H1 (cell line): ENCODE measurements around the gene PEAK1. TPM values are rescaled to one million over a fixed set of nuclear protein-coding genes. Genes with fewer than 3 reads are reported as not detected.

Experiments
- CTCF ChIA-PET: fragments of 300-600 bp; sonication (Branson Sonifier 250); formaldehyde crosslinking; loops from one replicate; lab custom pipeline; 2021; ENCODE audit not compliant: partially characterized antibody; lab: Charles Lee
- POLR2A ChIA-PET: fragments of 300-600 bp; sonication (Branson Sonifier 250); formaldehyde crosslinking; loops from one replicate; lab custom pipeline; 2021; ENCODE audit warnings: inconsistent platforms; ENCODE audit not compliant: partially characterized antibody; lab: Charles Lee
- DNase-seq, 2 experiments: peaks; one replicate each; pipeline versions ENCODE4 v3.0.0 to v3.0.0-alpha.2; 2010 to 2022; ENCODE audit warnings: low spot score in 2 of 2, low read depth in 1 of 2, mixed read lengths in 1 of 2
- FAIRE-seq: peaks from 2 replicates; lab custom pipeline; 2011; peaks lifted over from hg19 to GRCh38; lab: Jason Lieb, UNC
- H2AFZ ChIP-seq: 2 replicates; pipeline ENCODE4 v1.8.1; 2012; ENCODE audit warnings: low read length, inconsistent platforms
- H2AK5ac ChIP-seq: 2 replicates; pipeline ENCODE4 v1.6.1; 2013; ENCODE audit warnings: low read depth, low read length
- H2BK120ac ChIP-seq: replicated peaks from 2 replicates; pipeline ENCODE3; 2013; ENCODE audit warnings: low read depth, low read length, inconsistent platforms
- H2BK12ac ChIP-seq: 2 replicates; pipeline ENCODE4 v1.6.1; 2013; ENCODE audit warnings: low read depth, low read length
- H2BK15ac ChIP-seq: 2 replicates; pipeline ENCODE4 v1.6.1; 2013; ENCODE audit warnings: low read length
- H2BK20ac ChIP-seq: 2 replicates; pipeline ENCODE4 v1.6.1; 2013; ENCODE audit warnings: low read length
- H2BK5ac ChIP-seq: 2 replicates; pipeline ENCODE4 v1.6.1; 2013; ENCODE audit warnings: low read depth, low read length
- H3K14ac ChIP-seq: 2 replicates; pipeline ENCODE4 v1.6.1; 2013; ENCODE audit warnings: inconsistent platforms; ENCODE audit not compliant: insufficient read length
- H3K18ac ChIP-seq: 2 replicates; pipeline ENCODE4 v1.6.1; 2013; ENCODE audit warnings: low read length; ENCODE audit errors: extremely low read depth
- H3K23ac ChIP-seq: 2 replicates; pipeline ENCODE4 v1.6.1; 2013; ENCODE audit warnings: inconsistent platforms; ENCODE audit not compliant: insufficient read length
- H3K23me2 ChIP-seq: 2 replicates; pipeline ENCODE4 v1.6.1; 2013; ENCODE audit warnings: low read depth, low read length
- H3K27ac ChIP-seq: 2 replicates; pipeline ENCODE4 v1.6.1; 2011; ENCODE audit warnings: low read depth, low read length, inconsistent platforms
- H3K27me3 ChIP-seq, 4 experiments: replicated peaks in 1 of 4; 1 replicate in 1 of 4; 2 replicates in 3 of 4; pipeline versions ENCODE4 v1.6.1 to v1.8.1; 2011 to 2013; ENCODE audit warnings: low read length in 3 of 4, mild to moderate bottlenecking in 3 of 4, inconsistent platforms in 2 of 4, mixed read lengths in 2 of 4, moderate library complexity in 1 of 4; ENCODE audit not compliant: control insufficient read depth in 3 of 4, insufficient read depth in 3 of 4; ENCODE audit errors: extremely low read depth in 1 of 4
- H3K36me3 ChIP-seq, 4 experiments: 2 replicates each; pipeline versions ENCODE4 v1.6.1 to v1.8.1; 2011 to 2013; ENCODE audit warnings: mild to moderate bottlenecking in 4 of 4, low read length in 3 of 4, moderate library complexity in 2 of 4, control low read depth in 1 of 4, inconsistent platforms in 1 of 4; ENCODE audit not compliant: insufficient read depth in 4 of 4, control insufficient read depth in 2 of 4
- H3K4ac ChIP-seq: replicated peaks from 2 replicates; pipeline ENCODE3; 2013; ENCODE audit warnings: low read length, low read depth, mixed read lengths, inconsistent platforms; ENCODE audit not compliant: insufficient read length
- H3K4me1 ChIP-seq, 4 experiments: replicated peaks in 1 of 4; 1 replicate in 1 of 4; 2 replicates in 3 of 4; pipeline versions ENCODE4 v1.6.1 to v1.8.1; 2011 to 2013; ENCODE audit warnings: low read length in 3 of 4, inconsistent platforms in 2 of 4, mixed read lengths in 1 of 4; ENCODE audit not compliant: insufficient read depth in 4 of 4, control insufficient read depth in 3 of 4
- H3K4me2 ChIP-seq, 2 experiments: 2 replicates each; pipeline versions ENCODE4 v1.6.1 to v1.8.1; 2011 to 2013; ENCODE audit warnings: low read depth in 2 of 2, low read length in 2 of 2, control low read depth in 1 of 2, inconsistent platforms in 1 of 2, mild to moderate bottlenecking in 1 of 2; ENCODE audit not compliant: insufficient read depth in 1 of 2
- H3K4me3 ChIP-seq, 4 experiments: fragments of 200-600, 300-600 bp in 1 of 4; sonication (generic), shearing (Covaris generic), sonication (Bioruptor Twin) in 1 of 4; 2 replicates each; pipeline versions ENCODE4 v1.5.1 to v1.8.1; 2011 to 2016; ENCODE audit warnings: low read length in 4 of 4, low read depth in 3 of 4, control low read depth in 2 of 4, inconsistent platforms in 2 of 4, mild to moderate bottlenecking in 2 of 4, mixed read lengths in 1 of 4, moderate library complexity in 1 of 4; ENCODE audit not compliant: insufficient read depth in 2 of 4; ENCODE audit errors: extremely low read depth in 1 of 4
- H3K56ac ChIP-seq: replicated peaks from 2 replicates; pipeline ENCODE3; 2013; ENCODE audit warnings: low read depth, mild to moderate bottlenecking, mixed read lengths, low read length, inconsistent platforms; ENCODE audit not compliant: insufficient read length
- H3K79me1 ChIP-seq: 2 replicates; pipeline ENCODE4 v1.6.1; 2013; ENCODE audit warnings: low read depth, low read length, control low read depth
- H3K79me2 ChIP-seq, 2 experiments: 2 replicates each; pipeline versions ENCODE4 v1.6.1 to v1.8.1; 2012 to 2013; ENCODE audit warnings: low read length in 2 of 2, mild to moderate bottlenecking in 2 of 2, inconsistent platforms in 1 of 2; ENCODE audit not compliant: insufficient read depth in 2 of 2, control insufficient read depth in 1 of 2
- H3K9ac ChIP-seq, 4 experiments: replicated peaks in 1 of 4; 1 replicate in 1 of 4; 2 replicates in 3 of 4; pipeline versions ENCODE4 v1.6.1 to v1.8.1; 2011 to 2013; ENCODE audit warnings: low read depth in 3 of 4, low read length in 3 of 4, control low read depth in 2 of 4, mild to moderate bottlenecking in 2 of 4, moderate library complexity in 2 of 4, inconsistent platforms in 1 of 4; ENCODE audit errors: extremely low read depth in 1 of 4
- H3K9me3 ChIP-seq, 2 experiments: 2 replicates each; pipeline versions ENCODE4 v1.6.1 to v1.8.1; 2012 to 2013; ENCODE audit warnings: mild to moderate bottlenecking in 2 of 2, moderate library complexity in 2 of 2, control low read depth in 1 of 2, inconsistent platforms in 1 of 2, low read depth in 1 of 2, low read length in 1 of 2, mixed read lengths in 1 of 2; ENCODE audit not compliant: insufficient read depth in 2 of 2
- H4K20me1 ChIP-seq, 2 experiments: replicated peaks in 1 of 2; 2 replicates each; pipeline versions ENCODE3 to v1.8.1; 2011 to 2013; ENCODE audit warnings: inconsistent platforms in 2 of 2, low read length in 2 of 2, mild to moderate bottlenecking in 1 of 2; ENCODE audit not compliant: insufficient read depth in 2 of 2, control insufficient read depth in 1 of 2
- H4K5ac ChIP-seq: 2 replicates; pipeline ENCODE4 v1.6.1; 2013; ENCODE audit warnings: low read length, low read depth, mixed read lengths, inconsistent platforms; ENCODE audit not compliant: insufficient read length
- H4K8ac ChIP-seq: 2 replicates; pipeline ENCODE4 v1.8.0; 2013; ENCODE audit warnings: mild to moderate bottlenecking, moderate library complexity, low read length, inconsistent platforms; ENCODE audit not compliant: insufficient read depth; ENCODE audit errors: extremely low read depth
- H4K91ac ChIP-seq: replicated peaks from 2 replicates; pipeline ENCODE3; 2013; ENCODE audit warnings: low read length, mixed read lengths, inconsistent platforms; ENCODE audit not compliant: insufficient read length
- ATF3 ChIP-seq: IDR thresholded peaks from 2 replicates; pipeline ENCODE4 v1.6.1; 2011; ENCODE audit warnings: low read depth, mild to moderate bottlenecking, low read length; ENCODE audit not compliant: insufficient read depth
- BRCA1 ChIP-seq: IDR thresholded peaks from 2 replicates; pipeline ENCODE4 v1.6.1; 2012; ENCODE audit warnings: low read depth, low read length, improper control_type of control experiment
- E2F6 ChIP-seq: IDR thresholded peaks from 2 replicates; pipeline ENCODE4 v1.6.1; 2012; ENCODE audit warnings: inconsistent platforms
- EZH2 ChIP-seq: fragments of 200-600 bp; sonication (generic); IDR thresholded peaks from 2 replicates; pipeline ENCODE4 v1.7.1; 2012; ENCODE audit warnings: low read depth, mild to moderate bottlenecking, moderate library complexity, low read length, inconsistent platforms; ENCODE audit not compliant: severe bottlenecking
- HDAC2 ChIP-seq, 2 experiments: fragments of 300-600 bp in 1 of 2; sonication (generic) in 1 of 2; IDR thresholded peaks; 2 replicates each; pipeline ENCODE4 v1.6.1; 2011 to 2012; ENCODE audit warnings: low read depth in 2 of 2, low read length in 2 of 2, mild to moderate bottlenecking in 2 of 2, moderate library complexity in 2 of 2, borderline replicate concordance in 1 of 2, inconsistent platforms in 1 of 2
- KDM1A ChIP-seq: fragments of 200-600, 300-600 bp; sonication (generic); IDR thresholded peaks from 2 replicates; pipeline ENCODE4 v1.7.1; 2016; ENCODE audit warnings: mild to moderate bottlenecking, low read length, borderline replicate concordance
- RNF2 ChIP-seq: fragments of 200-900, 300-1000 bp; sonication (generic); IDR thresholded peaks from 2 replicates; pipeline ENCODE4 v1.7.1; 2016; ENCODE audit warnings: borderline replicate concordance, low read depth, mild to moderate bottlenecking, antibody characterized with exemption, low read length; ENCODE audit not compliant: poor library complexity, severe bottlenecking; ENCODE audit errors: missing control alignments
- WGBS, 2 experiments: shearing (Covaris generic) in 1 of 2; methylation state at CpG; one replicate each; pipeline versions ENCODE4 v1.1.6 to v1.1.7; 2013 to 2015; ENCODE audit warnings: low lambda C conversion rate in 2 of 2, mixed read lengths in 2 of 2, inconsistent platforms in 1 of 2, low coverage in 1 of 2, missing lambda C conversion rate in 1 of 2; ENCODE audit not compliant: insufficient replicate concordance in 2 of 2, insufficient coverage in 1 of 2, insufficient read length in 1 of 2; ENCODE audit errors: extremely low coverage in 1 of 2, missing lambda C conversion rate in 1 of 2; 5-methylcytosine and 5-hydroxymethylcytosine counted together
- polyA plus RNA-seq, 7 experiments: library from polyadenylated mRNA; depleted of rRNA in 3 of 7; stranded (reverse) in 5 of 7; unstranded in 2 of 7; fragments of >200 nt in 5 of 7; fragments of 200-250 nt in 2 of 7; gene quantifications; 1 replicate in 5 of 7; 2 replicates in 1 of 7; 4 replicates in 1 of 7; pipeline versions ENCODE4 v1.2.1 to v1.2.3, GENCODE V29; 2011 to 2013; ENCODE audit warnings: missing spikeins in 2 of 7, mixed read lengths in 2 of 7
- total RNA-seq: library from RNA; stranded (reverse); fragmentation: NEBNext Ultra II Directional; extraction: Animal tissue kit (Norgen Biotek cat#: 25700); gene quantifications from 2 replicates; pipeline ENCODE4 v1.2.1, GENCODE V29; 2021

PEAK1 gene
- total and polyA plus RNA-seq, 2 of the 8 experiments (the other 6 are each of a cell fraction or from before 2014, with no cell fraction given): 8.8 to 44.8 TPM

DNA sequence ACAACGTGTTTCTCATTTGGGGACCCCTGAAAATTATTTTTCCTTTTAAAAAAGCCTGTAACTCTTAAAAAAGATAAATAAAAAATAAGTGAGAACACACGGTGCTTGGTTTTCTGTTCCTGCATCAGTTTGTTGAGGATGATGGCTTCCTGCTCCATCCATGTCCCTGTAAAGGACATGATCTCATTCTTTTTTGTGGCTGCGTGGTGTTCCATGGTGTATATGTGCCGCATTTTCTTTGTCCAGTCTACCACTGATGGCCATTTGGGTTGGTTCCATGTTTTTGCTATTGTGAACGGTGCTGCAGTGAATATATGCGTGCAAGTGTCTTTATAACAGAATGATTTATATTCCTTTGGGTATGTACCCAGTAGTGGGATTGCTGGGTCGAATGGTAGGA lies 351.3 kb downstream of the PEAK1 start:
- Histone ChIP-seq H3K18ac (no peak overlapping the region), H3K4me1 (peaks cover 1 to 10% (median 6%) of the 10 kb centered on the region in 4 experiments; a peak in 5 of 7 replicates), H3K23ac (no peak overlapping the region), H3K79me2 (peaks cover 0 to 62% of the 10 kb centered on the region in 2 experiments; a peak in 2 of 4 replicates), H3K9ac (no peak overlapping the region; a peak in 1 of 7 replicates), H2BK15ac (no peak overlapping the region), H3K56ac (no peak overlapping the region), H2AK5ac (no peak overlapping the region), H3K9me3 (no peaks in the 10 kb centered on the region), H3K4ac (no peak overlapping the region), H2AFZ (no peak overlapping the region), H2BK5ac (no peak overlapping the region), H3K14ac (no peak overlapping the region), H3K27ac (no peak overlapping the region), H3K4me3 (no peak overlapping the region), H4K8ac (no peak overlapping the region), H2BK12ac (no peak overlapping the region), H3K36me3 (no peaks in the 10 kb centered on the region), H3K27me3 (peaks cover 0 to 2% (median 0%) of the 10 kb centered on the region in 4 experiments; a peak in 1 of 7 replicates), H4K91ac (no peak overlapping the region), H3K4me2 (no peak overlapping the region), H4K20me1 (peaks cover 8 to 10% of the 10 kb centered on the region in 2 experiments), H2BK20ac (no peak overlapping the region), H4K5ac (no peak overlapping the region), H3K23me2 (peaks cover 6% of the 10 kb centered on the region), H2BK120ac (no peak overlapping the region), H3K79me1 (peaks cover 3% of the 10 kb centered on the region; the same call in 1 of the 2 replicates)
- ChIA-PET CTCF (interaction anchor here (1.6 kb wide), 1 partner anchor 10 kb away, joined by 5 read pairs; no protein-coding TSS in a partner anchor), POLR2A (no interaction called here)
- DNase-seq: no peak
- 89% methylated on average over 7 of the region's 7 CpGs; no CpG with 5 or more reads in 1 of the 2 experiments for WGBS, 2 experiments
- FAIRE-seq: no peak
- TF ChIP-seq RNF2 (no peak), ATF3 (no peak), EZH2 (no peak), E2F6 (no peak), KDM1A (no peak), HDAC2 (IDR thresholded peaks at IDR 0.05; ENCODE audit: borderline replicate concordance in 1 of 2, low read depth in 2 of 2, low read length in 2 of 2) (no peak), BRCA1 (no peak)
